Frontal cortex (tissue), 4 donors: ENCODE results near the gene PLEKHM2. TPM values are rescaled to one million over a fixed set of nuclear protein-coding genes. Genes with fewer than 3 reads are reported as not detected.
"Not testable (repeated sequence)": the region's sequence is repeated elsewhere in the genome, so short reads cannot be mapped to it uniquely, and the experiment has no call there.

ENCODE experiments used
- DNase-seq, 2 donors: peaks; one replicate each; pipeline ENCODE4 v3.0.0; 2012; ENCODE audit warnings: low spot score in 2 of 2
- FAIRE-seq: peaks from 2 replicates; lab custom pipeline; 2012; peaks lifted over from hg19 to GRCh38; lab: Jason Lieb, UNC
- total RNA-seq: library from RNA; depleted of rRNA; stranded (reverse); fragments of >200 nt; gene quantifications from one replicate; pipeline ENCODE4 v1.2.3, GENCODE V29; 2014
- donor health status: control.
- donor health status: control.
- donor health status: control.

PLEKHM2 gene
- 32.6 TPM for total RNA-seq

DNA sequence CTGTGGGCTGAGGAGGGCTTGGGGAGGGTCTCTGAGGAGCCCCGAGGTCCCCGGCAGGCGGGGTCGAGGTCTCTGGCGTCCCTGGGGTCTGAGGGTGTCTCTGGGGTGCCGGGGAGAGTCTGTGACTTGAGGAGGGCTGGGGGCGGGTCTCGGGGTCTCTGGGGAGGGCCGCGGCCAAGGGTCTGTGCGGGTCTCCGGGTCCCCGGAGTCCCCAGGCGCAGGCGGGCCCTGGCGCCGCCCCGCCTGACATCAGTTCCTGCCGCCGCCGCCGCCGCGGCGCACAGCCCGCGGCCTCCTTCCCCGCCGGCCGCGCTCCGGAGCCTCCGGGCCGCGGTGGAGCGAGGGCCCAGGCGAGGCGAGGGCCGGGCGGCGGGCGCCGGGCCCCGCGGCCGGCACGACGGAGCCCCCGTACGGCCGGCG lies at the start of gene PLEKHM2:
Gene PLEKHM2 (plus strand): TSS at position 279 of the 420 bp plus-strand sequence. CDS start 239 bp downstream, outside the sequence.
- DNase-seq (peak; percentile 76 to 80), FAIRE-seq (no peak)

DNA sequence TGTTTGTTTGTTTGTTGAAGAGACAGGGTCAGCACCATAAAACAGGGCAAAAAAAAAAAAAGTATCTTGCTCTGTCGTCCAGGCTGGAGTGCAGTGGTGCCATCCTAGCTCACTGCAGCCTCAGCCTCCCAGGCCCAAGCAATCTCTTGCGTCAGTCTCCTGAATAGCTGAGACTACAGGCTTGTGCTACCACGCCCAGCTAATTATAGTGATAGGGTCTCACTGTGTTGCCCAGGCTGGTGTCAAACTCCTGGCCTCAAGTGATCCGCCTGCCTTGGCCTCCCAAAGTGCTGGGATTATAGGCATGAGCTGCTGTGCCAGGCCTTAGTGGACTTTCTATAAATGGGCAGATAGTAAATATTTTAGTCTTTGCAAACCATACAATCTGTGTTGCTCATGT lies 47.7 kb upstream of the PLEKHM2 start:
- no peak for DNase-seq
- FAIRE-seq: no peak

- FAIRE-seq (no peak), DNase-seq (no peak)
These were observed 46.3 kb upstream of the PLEKHM2 start for GRCh38 chr1:15637826-15638225.

DNA sequence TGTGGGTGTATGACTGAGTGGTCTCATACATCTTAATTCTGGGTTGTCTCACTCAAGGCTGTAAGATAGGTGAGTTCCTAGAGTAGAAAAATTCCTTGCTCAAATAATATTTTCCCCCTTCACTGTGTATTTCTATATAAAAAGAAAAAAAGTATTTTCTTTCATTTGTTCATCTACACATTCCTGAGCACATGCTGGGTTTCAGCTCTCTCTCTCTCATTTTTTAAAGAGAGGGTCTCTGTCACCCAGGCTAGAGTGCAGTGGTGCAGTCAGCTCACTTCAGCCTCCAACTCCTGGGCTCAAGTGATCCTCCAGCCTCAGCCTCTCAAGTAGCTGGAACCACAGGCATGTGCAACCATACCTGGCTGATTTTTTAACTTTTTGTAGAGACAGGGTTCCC lies 44.9 kb upstream of the PLEKHM2 start:
- FAIRE-seq (no peak), DNase-seq (no peak)

GRCh38 chr1:15639931-15640330 lies 44.2 kb upstream of the PLEKHM2 start:
- no peak for DNase-seq
- FAIRE-seq: no peak

DNA sequence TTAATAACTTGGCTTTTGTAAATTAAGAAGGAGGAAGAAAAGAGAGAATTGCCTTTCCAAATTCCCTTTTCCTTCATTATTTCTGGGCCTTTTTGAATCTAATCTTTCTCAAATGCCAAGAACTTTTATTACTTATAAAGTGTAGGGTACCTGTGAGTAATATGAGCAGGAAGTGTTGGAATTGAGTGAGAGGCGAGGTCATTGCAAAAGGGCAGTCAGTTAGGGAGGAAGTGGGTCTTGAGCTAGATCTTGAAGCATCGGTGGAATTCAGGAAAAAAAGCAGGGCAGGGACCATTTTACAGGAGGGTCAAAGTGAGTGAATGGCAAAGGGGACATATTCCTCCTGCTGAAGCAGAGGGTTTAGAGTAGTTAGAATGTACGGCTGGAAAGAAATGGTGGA lies 43.5 kb upstream of the PLEKHM2 start:
- FAIRE-seq (no peak), DNase-seq (no peak)

- no peak for DNase-seq
- FAIRE-seq: no peak
These were observed 34.2 kb upstream of the PLEKHM2 start for GRCh38 chr1:15649937-15650336.

GRCh38 chr1:15650433-15650832 lies 33.7 kb upstream of the PLEKHM2 start:
- FAIRE-seq (no peak), DNase-seq (no peak)

DNA sequence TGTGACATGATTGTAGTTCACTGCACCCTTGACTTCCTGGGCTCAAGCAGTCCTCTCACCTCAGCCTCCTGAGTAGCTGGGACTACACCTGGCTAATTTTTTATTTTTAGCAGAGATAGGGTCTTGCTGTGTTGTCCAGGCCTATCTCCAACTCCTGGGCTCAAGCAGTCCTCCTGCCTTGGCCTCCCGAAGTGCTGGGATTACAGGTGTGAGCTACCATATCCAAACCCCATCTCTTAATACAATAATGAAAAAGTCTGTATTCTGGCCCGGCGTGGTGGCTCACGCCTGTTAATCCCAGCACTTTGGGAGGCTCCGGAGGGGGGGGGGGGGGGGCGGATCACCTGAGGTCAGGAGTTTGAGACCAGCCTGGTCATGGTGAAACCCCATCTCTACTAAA lies 32.0 kb upstream of the PLEKHM2 start:
- DNase-seq, FAIRE-seq: not testable (repeated sequence)

DNA sequence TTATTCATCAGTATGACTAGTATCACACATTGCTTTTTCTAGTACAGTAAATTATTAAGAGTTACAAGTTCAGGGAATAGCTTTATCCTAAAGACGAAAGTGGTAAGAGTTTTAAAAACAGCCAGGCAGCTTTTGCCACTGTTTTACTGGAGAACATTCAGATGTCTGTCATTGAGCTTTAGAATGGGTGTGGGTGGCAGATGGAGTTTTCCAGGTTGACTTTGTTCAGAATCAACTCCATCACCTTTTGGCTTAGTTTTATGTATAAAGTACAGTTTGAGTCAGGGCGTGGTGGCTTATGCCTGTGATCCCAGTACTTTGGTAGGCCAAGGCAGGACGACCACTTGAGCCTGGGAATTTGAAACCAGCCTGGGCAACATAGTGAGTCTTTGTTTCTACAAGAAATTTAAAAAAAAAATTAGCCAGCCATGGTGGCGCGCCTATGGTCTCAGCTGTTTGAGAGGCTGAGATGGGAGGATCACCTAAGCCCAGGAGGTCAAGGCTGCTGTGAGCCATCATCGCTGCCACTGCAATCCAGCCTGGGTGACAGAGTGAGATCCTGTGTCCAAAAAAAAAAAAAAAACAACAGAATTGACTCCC lies 29.9 kb upstream of the PLEKHM2 start:
- no peak for DNase-seq
- no peak for FAIRE-seq

DNA sequence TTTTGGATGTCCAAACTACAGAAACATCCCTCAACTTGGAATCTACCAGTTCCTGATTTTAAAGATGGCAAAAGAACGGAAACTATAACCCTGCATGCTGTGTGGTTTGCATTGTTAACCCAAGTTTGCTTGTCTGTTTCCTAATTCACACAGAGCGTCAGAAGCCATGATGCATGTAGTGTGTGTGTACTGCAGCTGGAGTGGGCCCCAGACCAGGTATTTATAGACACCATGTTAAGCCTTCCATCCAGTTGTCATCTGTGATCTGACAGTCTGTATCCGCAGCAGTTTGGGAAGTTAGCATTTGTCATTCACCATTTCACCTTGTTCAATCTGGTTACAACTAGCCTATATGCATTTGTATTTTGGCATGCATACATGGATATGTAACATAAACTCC lies 27.7 kb upstream of the PLEKHM2 start:
- FAIRE-seq: no peak
- no peak for DNase-seq

DNA sequence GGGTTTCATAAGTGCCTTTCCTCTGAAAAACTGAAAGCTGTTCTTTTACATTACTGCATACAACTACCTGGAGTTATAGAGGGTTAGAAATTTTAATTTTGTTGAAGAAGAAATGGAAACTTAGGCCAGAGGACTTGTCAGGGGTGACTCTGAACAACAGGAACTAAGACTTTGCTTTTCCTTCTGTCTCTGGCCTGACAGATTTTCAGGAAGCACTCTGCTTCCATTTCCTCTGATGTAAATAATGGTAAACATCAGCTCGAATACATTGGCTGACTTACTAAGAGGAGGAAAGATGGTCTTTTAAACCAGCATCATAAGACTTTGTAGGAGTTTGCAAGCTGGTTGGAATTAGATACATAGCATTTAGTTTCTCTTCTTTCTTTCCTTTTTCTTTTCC lies 27.1 kb upstream of the PLEKHM2 start:
- DNase-seq (no peak), FAIRE-seq (no peak)

DNA sequence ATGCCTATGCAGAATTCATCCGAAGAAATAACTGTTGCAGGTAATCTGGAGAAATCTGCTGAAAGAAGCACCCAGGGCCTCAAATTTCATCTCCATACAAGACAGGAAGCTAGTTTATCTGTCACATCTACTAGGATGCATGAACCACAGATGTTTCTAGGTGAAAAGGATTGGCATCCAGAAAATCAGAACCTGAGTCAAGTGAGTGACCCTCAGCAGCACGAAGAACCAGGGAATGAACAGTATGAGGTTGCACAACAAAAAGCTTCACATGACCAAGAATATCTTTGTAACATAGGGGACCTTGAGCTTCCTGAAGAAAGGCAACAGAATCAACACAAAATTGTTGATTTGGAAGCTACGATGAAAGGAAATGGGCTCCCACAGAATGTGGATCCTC lies 24.0 kb upstream of the PLEKHM2 start:
- FAIRE-seq (no peak), DNase-seq (no peak)

- FAIRE-seq: no peak
These were observed 21.6 kb upstream of the PLEKHM2 start for GRCh38 chr1:15662477-15662876.

GRCh38 chr1:15663925-15664324 lies 20.2 kb upstream of the PLEKHM2 start:
- no peak for FAIRE-seq

More at GRCh38 chr1:15662477-15662876, 21.6 kb upstream of the PLEKHM2 start:
- no peak for DNase-seq

DNA sequence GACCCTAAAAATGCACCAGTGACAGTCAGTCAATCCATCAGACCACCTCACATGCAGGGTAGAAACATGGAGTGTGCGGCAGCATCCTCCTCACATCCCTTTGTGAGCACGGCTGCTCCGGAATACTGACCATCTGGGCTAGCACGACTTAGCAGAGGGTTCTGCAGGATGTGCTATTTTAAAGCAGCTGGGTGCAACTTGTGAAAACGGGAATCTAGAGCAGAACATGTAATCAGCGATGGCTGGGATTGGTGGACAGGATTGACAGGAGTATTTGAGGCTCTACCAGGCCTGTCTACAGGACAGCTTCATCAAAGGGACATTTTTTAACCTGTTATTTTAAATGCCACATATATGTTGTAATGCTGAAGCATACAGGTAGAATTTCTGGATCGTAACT lies 16.8 kb upstream of the PLEKHM2 start:
- FAIRE-seq: no peak
- no peak for DNase-seq

More at GRCh38 chr1:15663925-15664324, 20.2 kb upstream of the PLEKHM2 start:
- DNase-seq: no peak

GRCh38 chr1:15668089-15668754 lies 15.9 kb upstream of the PLEKHM2 start:
- DNase-seq: no peak
- no peak for FAIRE-seq

DNA sequence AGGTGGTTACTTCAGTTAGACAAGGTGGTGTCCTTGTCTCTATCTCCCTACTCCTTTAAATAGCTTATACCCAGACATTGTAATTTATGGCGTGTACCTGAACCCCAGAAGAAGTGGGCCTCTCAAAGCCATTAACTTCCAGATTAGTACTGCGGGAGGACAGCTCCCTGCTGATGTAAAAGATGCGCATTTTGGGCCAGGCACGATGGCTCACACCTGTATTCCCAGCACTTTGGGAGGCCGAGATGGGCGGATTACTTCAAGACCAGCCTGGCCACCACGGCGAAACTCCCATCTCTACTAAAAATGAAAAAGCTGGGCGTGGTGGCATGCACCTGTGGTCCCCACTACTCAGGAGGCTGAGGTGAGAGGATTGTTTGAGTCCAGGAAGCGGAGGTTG lies 15.0 kb upstream of the PLEKHM2 start:
- FAIRE-seq: no peak
- no peak for DNase-seq

DNA sequence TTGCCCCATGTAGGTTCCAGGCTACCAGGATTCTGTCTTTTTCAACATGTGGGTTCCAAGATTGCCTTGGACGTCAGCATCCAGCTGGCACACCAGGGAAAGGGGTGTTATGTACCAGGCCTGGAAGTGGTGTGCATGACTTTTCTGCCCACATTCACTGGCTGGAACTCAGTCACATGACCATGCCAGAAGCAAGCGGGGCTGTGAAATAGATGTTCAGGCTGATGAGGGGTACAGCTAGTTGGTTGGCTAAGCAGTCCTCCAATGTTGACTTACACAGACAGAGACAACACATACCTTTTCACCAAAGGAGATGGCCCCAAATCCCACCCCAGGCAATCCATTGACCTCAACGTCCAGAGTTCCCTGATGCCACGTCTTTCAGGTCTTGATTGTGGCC lies 14.3 kb upstream of the PLEKHM2 start:
- DNase-seq (no peak), FAIRE-seq (no peak)

DNA sequence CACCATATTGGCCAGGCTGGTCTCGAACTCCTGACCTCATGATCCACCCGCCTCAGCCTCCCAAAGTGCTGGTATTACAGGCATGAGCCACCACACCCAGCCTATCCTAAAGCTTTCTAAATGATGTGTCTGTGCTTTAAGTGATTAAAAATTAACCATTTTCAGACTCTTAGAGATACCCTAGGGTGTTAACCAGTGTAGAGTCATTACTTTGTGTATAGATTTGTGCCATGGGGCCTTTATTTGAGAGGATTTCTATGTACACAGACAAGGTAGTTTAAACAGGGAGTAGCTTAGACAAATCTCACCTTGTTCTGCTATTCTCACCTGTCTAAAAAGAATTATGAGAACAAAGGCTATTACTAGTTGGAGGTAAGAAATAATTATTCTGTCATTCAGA lies 12.7 kb upstream of the PLEKHM2 start:
- DNase-seq: no peak
- no peak for FAIRE-seq

DNA sequence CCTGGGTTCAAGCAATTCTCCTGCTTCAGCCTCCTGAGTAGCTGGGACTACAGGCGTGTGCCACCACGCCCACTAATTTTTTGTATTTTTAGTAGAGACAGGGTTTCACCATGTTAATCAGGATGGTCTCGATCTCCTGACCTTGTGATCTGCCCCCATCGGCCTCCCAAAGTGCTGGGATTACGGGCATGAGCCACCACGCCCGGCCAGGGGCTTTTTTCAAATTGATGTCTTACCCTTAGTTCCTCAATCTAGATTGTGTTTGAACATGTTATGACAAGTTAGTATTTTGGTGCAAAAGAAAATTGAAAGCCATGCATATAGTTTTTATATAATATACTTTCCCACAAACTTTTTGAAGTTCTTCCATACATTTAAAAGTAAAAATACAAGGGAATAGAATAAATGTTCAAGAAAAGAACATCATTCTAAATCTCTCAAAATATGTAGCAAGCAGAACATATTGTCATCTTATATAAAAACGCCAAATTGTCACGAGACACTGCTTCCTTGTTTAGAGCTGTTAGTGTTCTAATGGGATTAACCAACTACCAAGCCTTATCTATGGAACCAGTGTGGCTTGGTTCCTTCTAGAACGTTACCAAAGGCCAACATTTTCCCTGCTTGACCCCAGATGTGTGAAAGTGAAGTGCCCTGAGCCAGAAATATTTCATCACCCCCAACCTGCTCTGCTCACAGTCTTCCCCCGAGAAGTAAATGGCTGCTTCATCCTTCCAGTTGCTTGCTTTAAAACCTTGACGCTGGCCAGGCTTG lies 9.5 kb upstream of the PLEKHM2 start:
- FAIRE-seq (no peak), DNase-seq (no peak)
